Stimulated activated naive CD8-positive, alpha-beta T cell treated with anti-CD3 and anti-CD28 coated beads, Interleukin-15, amount 100 ng/mL, for 72 hours (primary cell): ENCODE results near the gene ADD2.

Experiments
- ATAC-seq: fragments of 150-1000 bp; cut with Tn5 transposase; 2 replicates; pipeline ENCODE4 v1.10.0; 2021; ENCODE audit warnings: mild to moderate bottlenecking, moderate library complexity
- DNase-seq, 2 donors: peaks; one replicate each; pipeline ENCODE4 v3.0.0; 2021 to 2022
- H3K27ac Mint-ChIP-seq, 2 donors: one replicate each; pipeline ENCODE4 v1.8.0; 2022; ENCODE audit warnings: mild to moderate bottlenecking in 2 of 2, mixed read lengths in 2 of 2, moderate library complexity in 2 of 2
- H3K27me3 Mint-ChIP-seq: one replicate; pipeline ENCODE4 v1.8.0; 2022; ENCODE audit warnings: mixed read lengths
- H3K4me1 Mint-ChIP-seq: one replicate; pipeline ENCODE4 v1.8.0; 2022; ENCODE audit warnings: mild to moderate bottlenecking, mixed read lengths
- H3K4me3 Mint-ChIP-seq, 2 donors: one replicate each; pipeline ENCODE4 v1.8.0; 2022; ENCODE audit warnings: mild to moderate bottlenecking in 2 of 2, mixed read lengths in 2 of 2, moderate library complexity in 1 of 2
- H3K9me3 Mint-ChIP-seq, 2 donors: one replicate each; pipeline ENCODE4 v1.8.0; 2022; ENCODE audit warnings: mixed read lengths in 2 of 2

Gene ADD2

GRCh38 chr2:70615222-70615621 is 152.8 kb downstream of the ADD2 start:
- ATAC-seq: no peak
- peak overlapping the region in 1 of 2 donors; percentile 5 for H3K27ac Mint-ChIP-seq

GRCh38 chr2:70613521-70613920 is 154.5 kb downstream of the ADD2 start:
- no peak for ATAC-seq
- Mint-ChIP-seq H3K4me1 (no peaks in the 10 kb centered on the region), H3K27me3 (no peaks in the 10 kb centered on the region), H3K4me3 (no peak overlapping the region), H3K9me3 (no peaks in the 10 kb centered on the region), H3K27ac (peak overlapping the region in 1 of 2 donors; percentile 52)
- no peak for DNase-seq

More at GRCh38 chr2:70615222-70615621, 152.8 kb downstream of the ADD2 start:
- H3K4me3 Mint-ChIP-seq: no peak overlapping the region
- DNase-seq: no peak
- no peaks in the 10 kb centered on the region for H3K4me1 Mint-ChIP-seq
- no peaks in the 10 kb centered on the region for H3K27me3 Mint-ChIP-seq
- no peaks in the 10 kb centered on the region for H3K9me3 Mint-ChIP-seq

- Mint-ChIP-seq H3K4me3 (no peak overlapping the region), H3K27me3 (no peaks in the 10 kb centered on the region)
- ATAC-seq: no peak
Measured at GRCh38 chr2:70612574-70612973, 155.4 kb downstream of the ADD2 start.

GRCh38 chr2:70608373-70608772 is 159.6 kb downstream of the ADD2 start:
- Mint-ChIP-seq H3K4me3 (no peak overlapping the region), H3K27me3 (no peaks in the 10 kb centered on the region), H3K4me1 (no peaks in the 10 kb centered on the region), H3K9me3 (no peaks in the 10 kb centered on the region), H3K27ac (no peak overlapping the region)
- ATAC-seq (no peak), DNase-seq (no peak)

More at GRCh38 chr2:70612574-70612973, 155.4 kb downstream of the ADD2 start:
- H3K27ac Mint-ChIP-seq: peak overlapping the region in 1 of 2 donors; percentile 47
- no peaks in the 10 kb centered on the region for H3K9me3 Mint-ChIP-seq
- DNase-seq: no peak
- no peaks in the 10 kb centered on the region for H3K4me1 Mint-ChIP-seq

GRCh38 chr2:70607121-70607561 is 160.9 kb downstream of the ADD2 start:
- DNase-seq (no peak), ATAC-seq (no peak)
- H3K27ac Mint-ChIP-seq: no peak overlapping the region
- H3K4me1 Mint-ChIP-seq: no peaks in the 10 kb centered on the region
- no peak overlapping the region for H3K4me3 Mint-ChIP-seq
- H3K27me3 Mint-ChIP-seq: no peaks in the 10 kb centered on the region
- no peaks in the 10 kb centered on the region for H3K9me3 Mint-ChIP-seq
